Ishikawa (cell line): Measurements from ENCODE around the gene CABP4.

Source experiments
- EGR1 ChIP-seq: IDR thresholded peaks from 2 replicates; pipeline ENCODE4 v1.6.1; 2012
- EP300 ChIP-seq: IDR thresholded peaks from 2 replicates; pipeline ENCODE4 v1.6.1; 2012; ENCODE audit warnings: borderline replicate concordance
- MAX ChIP-seq: IDR thresholded peaks from 2 replicates; pipeline ENCODE4 v1.6.1; 2012
- YY1 ChIP-seq: IDR thresholded peaks from 2 replicates; pipeline ENCODE4 v1.6.1; 2012; ENCODE audit warnings: low read depth

GRCh38 chr11:67494371-67495233, 39.4 kb downstream of the CABP4 start:
- no peak for TF ChIP-seq EP300
- TF ChIP-seq YY1, result no peak
- TF ChIP-seq EGR1, result no peak
- TF ChIP-seq MAX, result no peak
